ENCODE results near the gene NTRK3. TPM values are rescaled to one million over a fixed set of nuclear protein-coding genes. Genes with fewer than 3 reads are reported as not detected.

Gene NTRK3
- total RNA-seq, 1 donor from 2014 or later, result 1.1 TPM

GRCh38 chr15:87866961-87867360 is 389.6 kb downstream of the NTRK3 start:
- H3K9me3 Mint-ChIP-seq, result no peaks in the 10 kb centered on the region
- peaks cover 7% of the 10 kb centered on the region for H3K4me1 Mint-ChIP-seq
- no peak for TF ChIP-seq CTCF (conservative IDR thresholded peaks at IDR 0.05)
- no peak overlapping the region for H3K4me3 Mint-ChIP-seq
- H3K36me3 Mint-ChIP-seq (ENCODE audit: low read depth), result no peaks in the 10 kb centered on the region
- H3K27me3 Mint-ChIP-seq (ENCODE audit: low read depth), result peaks cover 38% of the 10 kb centered on the region
- no peak overlapping the region for H3K27ac Mint-ChIP-seq (ENCODE audit: unreplicated experiment)
- no peak for DNase-seq (ENCODE audit: low read depth, low spot score)

DNA sequence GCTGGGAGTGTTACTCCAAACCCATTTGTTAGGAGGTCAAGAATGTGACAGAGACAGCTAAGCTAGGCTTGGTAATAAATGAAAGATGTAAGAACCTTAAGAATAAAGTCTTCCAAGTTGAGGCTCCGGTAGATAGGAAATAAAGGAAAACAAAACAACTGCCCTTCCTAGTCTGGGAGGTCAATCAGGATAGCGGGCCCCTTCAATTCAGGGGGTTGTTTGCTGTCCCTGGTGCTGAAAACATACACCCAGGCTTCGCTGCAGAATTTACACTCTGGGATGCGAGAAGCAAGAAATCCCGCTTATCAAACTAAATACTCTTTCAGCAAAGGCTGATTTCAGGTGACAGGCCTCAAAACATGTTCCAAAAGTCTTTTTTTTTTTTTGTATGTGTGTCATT is 393.4 kb downstream of the NTRK3 start:
- no peak overlapping the region for H3K4me3 Mint-ChIP-seq
- no peak for TF ChIP-seq CTCF (conservative IDR thresholded peaks at IDR 0.05)
- no peaks in the 10 kb centered on the region for H3K9me3 Mint-ChIP-seq
- H3K27me3 Mint-ChIP-seq (ENCODE audit: low read depth), result peaks cover 67% of the 10 kb centered on the region
- H3K36me3 Mint-ChIP-seq (ENCODE audit: low read depth), result no peaks in the 10 kb centered on the region
- peak; percentile 38 for DNase-seq (ENCODE audit: low read depth, low spot score)
- no peaks in the 10 kb centered on the region for H3K4me1 Mint-ChIP-seq
- no peak overlapping the region for H3K27ac Mint-ChIP-seq (ENCODE audit: unreplicated experiment)

DNA sequence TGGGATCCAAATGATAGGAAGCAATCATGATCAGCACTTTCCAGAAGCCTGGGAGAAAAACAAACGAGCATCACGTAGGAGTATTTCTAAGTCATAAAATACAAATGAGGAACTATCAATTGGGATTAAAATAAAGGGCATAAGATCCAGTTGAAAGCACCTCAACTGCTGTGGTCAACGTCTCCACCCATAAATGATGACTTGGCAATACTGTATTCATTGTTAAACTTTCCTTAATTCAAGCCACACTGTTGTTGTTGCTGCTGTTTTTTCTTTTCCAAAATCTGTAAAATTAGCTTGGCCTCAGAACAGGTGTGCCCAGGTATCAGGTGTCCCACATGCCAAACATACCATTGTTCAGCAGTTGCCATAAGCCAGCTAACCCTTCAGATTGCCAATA is 395.8 kb downstream of the NTRK3 start:
- Mint-ChIP-seq H3K27ac (ENCODE audit: unreplicated experiment) (no peak overlapping the region), H3K4me3 (no peak overlapping the region), H3K9me3 (no peaks in the 10 kb centered on the region), H3K27me3 (ENCODE audit: low read depth) (peaks cover 68% of the 10 kb centered on the region), H3K4me1 (no peaks in the 10 kb centered on the region), H3K36me3 (ENCODE audit: low read depth) (no peaks in the 10 kb centered on the region)
- TF ChIP-seq CTCF (conservative IDR thresholded peaks at IDR 0.05), result no peak
- no peak for DNase-seq (ENCODE audit: low read depth, low spot score)

- H3K36me3 Mint-ChIP-seq (ENCODE audit: low read depth), result no peaks in the 10 kb centered on the region
- no peak for TF ChIP-seq CTCF (conservative IDR thresholded peaks at IDR 0.05)
- no peak for DNase-seq (ENCODE audit: low read depth, low spot score)
- H3K27me3 Mint-ChIP-seq (ENCODE audit: low read depth), result peaks cover 64% of the 10 kb centered on the region
- H3K9me3 Mint-ChIP-seq, result no peaks in the 10 kb centered on the region
- H3K4me3 Mint-ChIP-seq, result no peak overlapping the region
- H3K27ac Mint-ChIP-seq (ENCODE audit: unreplicated experiment), result no peak overlapping the region
- H3K4me1 Mint-ChIP-seq, result no peaks in the 10 kb centered on the region
Measured at GRCh38 chr15:87858651-87859050, 397.9 kb downstream of the NTRK3 start.

DNA sequence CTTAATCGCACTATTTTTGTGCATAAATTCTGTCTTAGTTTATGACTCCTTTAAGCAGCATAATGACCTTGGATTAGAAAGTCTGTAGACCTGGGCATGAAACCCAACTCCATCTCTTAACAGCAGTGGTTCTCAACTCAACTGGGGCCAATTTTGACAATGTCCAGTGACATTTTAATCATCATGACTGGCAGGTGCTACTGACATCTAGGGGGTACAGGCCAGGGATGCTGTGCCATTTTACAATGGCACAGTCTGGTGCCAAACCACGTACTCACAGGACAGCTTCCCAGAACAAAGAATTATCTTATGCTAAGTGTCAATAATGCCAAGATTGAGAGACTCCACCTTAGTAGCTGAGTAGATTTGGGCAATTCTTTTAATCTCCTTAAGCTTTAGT is 405.0 kb downstream of the NTRK3 start:
- peaks cover 45% of the 10 kb centered on the region for H3K27me3 Mint-ChIP-seq (ENCODE audit: low read depth)
- no peaks in the 10 kb centered on the region for H3K4me1 Mint-ChIP-seq

More for the DNA sequence above, 405.0 kb downstream of the NTRK3 start:
- Mint-ChIP-seq H3K27ac (ENCODE audit: unreplicated experiment) (no peak overlapping the region), H3K9me3 (no peaks in the 10 kb centered on the region), H3K36me3 (ENCODE audit: low read depth) (no peaks in the 10 kb centered on the region), H3K4me3 (no peak overlapping the region)
- no peak for DNase-seq (ENCODE audit: low read depth, low spot score)
- TF ChIP-seq CTCF (conservative IDR thresholded peaks at IDR 0.05), result no peak
